ENCODE measurements around the gene UROC1. TPM values are rescaled to one million over a fixed set of nuclear protein-coding genes. Genes with fewer than 3 reads are reported as not detected.

Gene UROC1
- total and polyA plus RNA-seq, 2 of the 13 experiments (the other 11 are each of a cell fraction or from before 2014, with no cell fraction given) = 0.71 to 1.3 TPM

- no peak for TF ChIP-seq FOXP1 (IDR thresholded peaks at IDR 0.05)
- peak; percentile 39 for TF ChIP-seq FOXP1 (CRISPR knock-in tag; IDR thresholded peaks at IDR 0.05)
- peak; percentile 79 for TF ChIP-seq ZNF687 (CRISPR knock-in tag; IDR thresholded peaks at IDR 0.05)
- TF ChIP-seq DPF2 (CRISPR knock-in tag; IDR thresholded peaks at IDR 0.05; ENCODE audit: borderline replicate concordance, low read depth) = peak; percentile 58; the same call in 1 of the 2 replicates
- peak; percentile 51; the same call in 1 of the 2 replicates for TF ChIP-seq TFAP4 (IDR thresholded peaks at IDR 0.05; ENCODE audit: borderline replicate concordance, low read depth)
- TF ChIP-seq CCDC6 (CRISPR knock-in tag; IDR thresholded peaks at IDR 0.05) = 0 out of 2 replicates have a peak, but pooled peaks have one; percentile 3
- TF ChIP-seq ZNF296 (CRISPR knock-in tag; conservative IDR thresholded peaks at IDR 0.05) = peak; percentile 67; the same call in 1 of the 2 replicates
- TF ChIP-seq ZNF263 (CRISPR knock-in tag; IDR thresholded peaks at IDR 0.05) = peak; percentile 12; the same call in 1 of the 2 replicates
- TF ChIP-seq, protein P1, sequence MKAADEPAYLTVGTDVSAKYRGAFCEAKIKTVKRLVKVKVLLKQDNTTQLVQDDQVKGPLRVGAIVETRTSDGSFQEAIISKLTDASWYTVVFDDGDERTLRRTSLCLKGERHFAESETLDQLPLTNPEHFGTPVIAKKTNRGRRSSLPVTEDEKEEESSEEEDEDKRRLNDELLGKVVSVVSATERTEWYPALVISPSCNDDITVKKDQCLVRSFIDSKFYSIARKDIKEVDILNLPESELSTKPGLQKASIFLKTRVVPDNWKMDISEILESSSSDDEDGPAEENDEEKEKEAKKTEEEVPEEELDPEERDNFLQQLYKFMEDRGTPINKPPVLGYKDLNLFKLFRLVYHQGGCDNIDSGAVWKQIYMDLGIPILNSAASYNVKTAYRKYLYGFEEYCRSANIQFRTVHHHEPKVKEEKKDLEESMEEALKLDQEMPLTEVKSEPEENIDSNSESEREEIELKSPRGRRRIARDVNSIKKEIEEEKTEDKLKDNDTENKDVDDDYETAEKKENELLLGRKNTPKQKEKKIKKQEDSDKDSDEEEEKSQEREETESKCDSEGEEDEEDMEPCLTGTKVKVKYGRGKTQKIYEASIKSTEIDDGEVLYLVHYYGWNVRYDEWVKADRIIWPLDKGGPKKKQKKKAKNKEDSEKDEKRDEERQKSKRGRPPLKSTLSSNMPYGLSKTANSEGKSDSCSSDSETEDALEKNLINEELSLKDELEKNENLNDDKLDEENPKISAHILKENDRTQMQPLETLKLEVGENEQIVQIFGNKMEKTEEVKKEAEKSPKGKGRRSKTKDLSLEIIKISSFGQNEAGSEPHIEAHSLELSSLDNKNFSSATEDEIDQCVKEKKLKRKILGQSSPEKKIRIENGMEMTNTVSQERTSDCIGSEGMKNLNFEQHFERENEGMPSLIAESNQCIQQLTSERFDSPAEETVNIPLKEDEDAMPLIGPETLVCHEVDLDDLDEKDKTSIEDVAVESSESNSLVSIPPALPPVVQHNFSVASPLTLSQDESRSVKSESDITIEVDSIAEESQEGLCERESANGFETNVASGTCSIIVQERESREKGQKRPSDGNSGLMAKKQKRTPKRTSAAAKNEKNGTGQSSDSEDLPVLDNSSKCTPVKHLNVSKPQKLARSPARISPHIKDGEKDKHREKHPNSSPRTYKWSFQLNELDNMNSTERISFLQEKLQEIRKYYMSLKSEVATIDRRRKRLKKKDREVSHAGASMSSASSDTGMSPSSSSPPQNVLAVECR (CRISPR knock-in tag; IDR thresholded peaks at IDR 0.05; ENCODE audit: borderline replicate concordance) = peak; percentile 61; the same call in 1 of the 2 replicates
- TF ChIP-seq TBX3 (IDR thresholded peaks at IDR 0.05; ENCODE audit: borderline replicate concordance) = peak; percentile 39; the same call in 1 of the 2 replicates
- TF ChIP-seq HDAC2 (CRISPR knock-in tag; IDR thresholded peaks at IDR 0.05) = peak; percentile 83
- no peak for TF ChIP-seq RBM39 (IDR thresholded peaks at IDR 0.05; ENCODE audit: low read depth, low read length, poor library complexity, severe bottlenecking)
- 0 out of 2 replicates have a peak, but pooled peaks have one; percentile 26 for TF ChIP-seq SP5 (CRISPR knock-in tag; IDR thresholded peaks at IDR 0.05; ENCODE audit: borderline replicate concordance, low read depth)
- 0 out of 2 replicates have a peak, but pooled peaks have one; percentile 18 for TF ChIP-seq SRY (CRISPR knock-in tag; IDR thresholded peaks at IDR 0.05)
- peak; percentile 45 for TF ChIP-seq RBFOX2 (IDR thresholded peaks at IDR 0.05; ENCODE audit: low read depth, low read length)
- TF ChIP-seq HIC2 (CRISPR knock-in tag; IDR thresholded peaks at IDR 0.05; ENCODE audit: low read depth) = peak; percentile 81; the same call in 1 of the 2 replicates
- no peak for TF ChIP-seq FOXM1 (CRISPR knock-in tag; IDR thresholded peaks at IDR 0.05)
- 0 out of 2 replicates have a peak, but pooled peaks have one; percentile 61 for TF ChIP-seq ZZZ3 (CRISPR knock-in tag; IDR thresholded peaks at IDR 0.05; ENCODE audit: borderline replicate concordance)
Measured at GRCh38 chr3:126517291-126517951, at the start of gene UROC1 (continued).
